OCI-LY3 (cell line): ENCODE measurements around the gene GP1BA.

Source experiments
- H2AFZ ChIP-seq: fragments of 200-600, 300-600 bp; shearing (Covaris generic); 2 replicates; pipeline ENCODE4 v1.6.0; 2014; ENCODE audit warnings: antibody characterized with exemption, low read depth, low read length
- H3K27ac ChIP-seq: fragments of 200-600, 300-600 bp; sonication (generic); 2 replicates; pipeline ENCODE4 v1.5.1; 2014; ENCODE audit warnings: mild to moderate bottlenecking, low read length, moderate library complexity, mixed read lengths
- H3K27me3 ChIP-seq: fragments of 200-600, 300-600 bp; sonication (generic); 2 replicates; pipeline ENCODE4 v1.6.1; 2014; ENCODE audit warnings: low read depth, low read length, mixed read lengths
- H3K36me3 ChIP-seq: fragments of 200-600, 300-600 bp; sonication (generic); replicated peaks from 2 replicates; pipeline ENCODE3; 2014; ENCODE audit warnings: low read depth, low read length, mixed read lengths
- H3K4me1 ChIP-seq: fragments of 300-600, 200-600 bp; sonication (generic); 2 replicates; pipeline ENCODE4 v1.6.1; 2014; ENCODE audit warnings: low read length, mixed read lengths
- H3K4me2 ChIP-seq: fragments of 200-600, 300-600 bp; sonication (generic); 2 replicates; pipeline ENCODE4 v1.6.1; 2014; ENCODE audit warnings: low read length, mixed read lengths
- H3K4me3 ChIP-seq: fragments of 300-600, 200-600 bp; sonication (generic); 2 replicates; pipeline ENCODE4 v1.5.1; 2014; ENCODE audit warnings: antibody characterized with exemption, mild to moderate bottlenecking, low read length, moderate library complexity
- H3K79me2 ChIP-seq: fragments of 300-600, 200-600 bp; shearing (Covaris generic); 2 replicates; pipeline ENCODE4 v1.6.1; 2014; ENCODE audit warnings: mild to moderate bottlenecking, low read length, mixed read lengths
- H3K9ac ChIP-seq: fragments of 300-600, 200-600 bp; shearing (Covaris generic); 2 replicates; pipeline ENCODE4 v1.6.0; 2014; ENCODE audit warnings: mild to moderate bottlenecking, low read length, moderate library complexity
- H3K9me3 ChIP-seq: fragments of 200-600, 300-600 bp; shearing (Covaris generic); 2 replicates; pipeline ENCODE4 v1.6.1; 2014; ENCODE audit warnings: low read length, mixed read lengths; ENCODE audit not compliant: insufficient read depth
- H4K20me1 ChIP-seq: fragments of 200-600, 300-600 bp; sonication (generic); 2 replicates; pipeline ENCODE4 v1.6.1; 2016; ENCODE audit warnings: low read length, mixed read lengths; ENCODE audit not compliant: insufficient read depth
- CTCF ChIP-seq: fragments of 200-600, 300-600 bp; sonication (generic); IDR thresholded peaks from 2 replicates; pipeline ENCODE4 v1.5.1; 2014; ENCODE audit warnings: antibody characterized with exemption, low read length, low read depth
- EZH2phosphoT487 ChIP-seq: fragments of 200-600 bp; shearing (Covaris generic); IDR thresholded peaks from 2 replicates; pipeline ENCODE4 v1.6.1; 2018; ENCODE audit warnings: antibody characterized with exemption, mixed run types, low read depth

GP1BA gene

DNA sequence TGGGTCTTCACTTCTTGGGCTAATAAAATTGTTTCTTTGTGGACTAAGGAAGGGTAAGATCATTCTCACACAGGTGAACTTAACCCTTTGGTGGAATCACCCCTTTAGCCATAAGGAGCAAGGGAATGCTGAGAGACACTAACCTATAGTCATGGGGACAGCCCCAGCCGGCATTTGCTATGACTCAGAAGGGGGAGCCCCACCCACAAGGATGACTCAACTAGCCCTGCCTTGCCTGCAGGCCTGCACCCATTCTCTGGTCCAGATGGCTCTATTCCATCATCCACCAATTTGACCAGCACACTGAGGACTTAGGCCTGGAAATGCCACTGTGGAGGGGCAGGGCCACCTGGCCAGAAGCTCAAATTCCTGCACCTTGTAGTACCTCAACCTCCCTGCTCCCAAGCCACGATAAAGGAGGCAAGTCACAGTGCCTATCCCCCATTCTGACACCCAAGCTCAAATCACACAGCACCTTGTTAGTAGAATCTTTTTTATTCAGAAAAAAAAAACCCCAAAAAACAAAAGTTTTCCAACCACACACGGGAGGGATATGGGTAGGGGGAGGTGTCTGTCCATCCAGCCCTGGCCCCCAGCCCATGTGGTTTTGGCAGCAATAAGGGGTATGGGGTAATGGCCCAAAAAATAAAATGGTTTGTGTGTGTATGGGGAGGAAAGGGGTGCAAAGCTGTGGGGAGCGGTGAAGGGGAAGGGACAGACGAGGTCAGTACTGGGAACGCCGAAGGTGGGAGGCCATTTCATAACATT lies 13.3 kb downstream of the GP1BA start:
- Histone ChIP-seq H3K4me2 (peak overlapping the region; percentile 98), H2AFZ (no peak overlapping the region), H4K20me1 (peaks cover 30% of the 10 kb centered on the region), H3K36me3 (peaks cover 54% of the 10 kb centered on the region), H3K27me3 (no peaks in the 10 kb centered on the region), H3K4me3 (peak overlapping the region; percentile 99), H3K27ac (peak overlapping the region; percentile 100), H3K4me1 (peaks cover 35% of the 10 kb centered on the region), H3K9me3 (no peaks in the 10 kb centered on the region), H3K9ac (peak overlapping the region; percentile 100), H3K79me2 (peaks cover 86% of the 10 kb centered on the region)
- TF ChIP-seq EZH2phosphoT487 (no peak), CTCF (no peak)

- Histone ChIP-seq H3K4me2 (peak overlapping the region; percentile 98), H3K79me2 (peaks cover 86% of the 10 kb centered on the region), H3K9me3 (no peaks in the 10 kb centered on the region), H3K36me3 (peaks cover 54% of the 10 kb centered on the region), H3K4me3 (peak overlapping the region; percentile 99), H3K27ac (peak overlapping the region; percentile 100), H3K4me1 (peaks cover 39% of the 10 kb centered on the region), H2AFZ (no peak overlapping the region), H3K9ac (peak overlapping the region; percentile 100), H3K27me3 (no peaks in the 10 kb centered on the region), H4K20me1 (peaks cover 30% of the 10 kb centered on the region)
- TF ChIP-seq EZH2phosphoT487 (no peak), CTCF (no peak)
Measured at GRCh38 chr17:4945944-4946280, 13.8 kb downstream of the GP1BA start.

- Histone ChIP-seq H3K4me3 (peak overlapping the region; percentile 99), H3K9ac (peak overlapping the region; percentile 100), H2AFZ (no peak overlapping the region), H3K9me3 (no peaks in the 10 kb centered on the region), H3K36me3 (peaks cover 51% of the 10 kb centered on the region), H3K27me3 (no peaks in the 10 kb centered on the region), H4K20me1 (peaks cover 30% of the 10 kb centered on the region), H3K4me1 (peaks cover 40% of the 10 kb centered on the region), H3K4me2 (peak overlapping the region; percentile 98), H3K27ac (peak overlapping the region; percentile 100), H3K79me2 (peaks cover 86% of the 10 kb centered on the region)
- TF ChIP-seq CTCF (no peak), EZH2phosphoT487 (no peak)
Measured at GRCh38 chr17:4946312-4946976, 14.4 kb downstream of the GP1BA start.

DNA sequence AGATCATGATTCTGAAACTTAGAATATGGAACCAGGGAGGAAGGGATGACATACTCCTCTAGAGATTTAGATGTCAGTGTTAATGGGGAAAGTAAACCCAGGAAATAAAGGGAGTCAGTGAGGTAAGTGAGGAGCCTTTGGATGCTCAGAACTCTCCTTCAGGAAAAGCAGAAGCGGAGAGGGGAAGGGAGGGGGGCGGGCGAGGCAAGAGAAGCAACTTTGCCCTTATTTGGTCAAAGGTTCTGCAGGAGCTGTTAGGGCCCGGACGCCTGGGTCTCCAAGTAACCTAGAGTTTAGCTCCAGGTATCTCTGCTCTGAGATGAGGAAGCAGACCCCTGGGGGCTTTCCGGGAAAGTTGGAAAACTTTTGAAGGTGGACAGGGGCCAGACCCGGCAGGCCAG lies 14.9 kb downstream of the GP1BA start:
- H3K27me3 ChIP-seq: no peaks in the 10 kb centered on the region
- peaks cover 51% of the 10 kb centered on the region for H3K36me3 ChIP-seq
- peaks cover 83% of the 10 kb centered on the region for H3K79me2 ChIP-seq
- TF ChIP-seq CTCF: no peak
- TF ChIP-seq EZH2phosphoT487: no peak
- H3K9me3 ChIP-seq: no peaks in the 10 kb centered on the region
- peak overlapping the region; percentile 98 for H3K4me2 ChIP-seq
- H4K20me1 ChIP-seq: peaks cover 30% of the 10 kb centered on the region
- H2AFZ ChIP-seq: no peak overlapping the region
- H3K9ac ChIP-seq: peak overlapping the region; percentile 100
- peak overlapping the region; percentile 100 for H3K27ac ChIP-seq
- H3K4me3 ChIP-seq: peak overlapping the region; percentile 99
- H3K4me1 ChIP-seq: peaks cover 39% of the 10 kb centered on the region
